ENCODE measurements around the gene LGALS3BP.

Gene LGALS3BP

GRCh38 chr17:79014158-79014758, 34.5 kb upstream of the LGALS3BP start:
- no peak for DNase-seq (ENCODE audit: low read depth)

GRCh38 chr17:79012563-79013134, 32.9 kb upstream of the LGALS3BP start:
- DNase-seq (ENCODE audit: low read depth) = no peak

GRCh38 chr17:79011451-79012147, 31.9 kb upstream of the LGALS3BP start:
- DNase-seq (ENCODE audit: low read depth) = no peak

GRCh38 chr17:79010304-79010646, 30.6 kb upstream of the LGALS3BP start:
- no peak for DNase-seq (ENCODE audit: low read depth)

GRCh38 chr17:79009397-79010303, 29.9 kb upstream of the LGALS3BP start, which contains the start of gene CANT1:
Gene CANT1, minus strand, starts transcription at chr17:79009764. Its CDS starts 12,142 bp downstream, at chr17:78997622.
- peak; percentile 80 for DNase-seq (ENCODE audit: low read depth)

- DNase-seq (ENCODE audit: low read depth) = no peak
Observed at GRCh38 chr17:79008666-79009387, 29.1 kb upstream of the LGALS3BP start.

GRCh38 chr17:79007504-79008381, 28.0 kb upstream of the LGALS3BP start:
- no peak for DNase-seq (ENCODE audit: low read depth)

- no peak for DNase-seq (ENCODE audit: low read depth)
Observed at GRCh38 chr17:79006794-79007503, 27.2 kb upstream of the LGALS3BP start.

- no peak for DNase-seq (ENCODE audit: low read depth)
Observed at GRCh38 chr17:79006046-79006445, 26.3 kb upstream of the LGALS3BP start.

GRCh38 chr17:79005063-79005861, 25.5 kb upstream of the LGALS3BP start:
- DNase-seq (ENCODE audit: low read depth) = no peak

- DNase-seq (ENCODE audit: low read depth) = no peak
Observed at GRCh38 chr17:79003661-79004411, 24.1 kb upstream of the LGALS3BP start.

GRCh38 chr17:79002796-79003593, 23.3 kb upstream of the LGALS3BP start:
- DNase-seq (ENCODE audit: low read depth) = no peak

GRCh38 chr17:79002291-79002690, 22.6 kb upstream of the LGALS3BP start:
- DNase-seq (ENCODE audit: low read depth) = no peak

GRCh38 chr17:79001190-79002020, 21.7 kb upstream of the LGALS3BP start:
- no peak for DNase-seq (ENCODE audit: low read depth)

- DNase-seq (ENCODE audit: low read depth) = no peak
Observed at GRCh38 chr17:79000396-79001189, 20.9 kb upstream of the LGALS3BP start.

GRCh38 chr17:78999947-79000395, 20.2 kb upstream of the LGALS3BP start:
- DNase-seq (ENCODE audit: low read depth) = no peak
